Activated naive CD8-positive, alpha-beta T cell (primary cell): ENCODE results near the gene DNASE1L3.

Experiments
- H3K27ac Mint-ChIP-seq: one replicate; pipeline ENCODE4 v1.8.0; 2021; ENCODE audit warnings: mixed read lengths
- H3K27me3 Mint-ChIP-seq: one replicate; pipeline ENCODE4 v1.8.0; 2021; ENCODE audit warnings: mixed read lengths
- H3K36me3 Mint-ChIP-seq: one replicate; pipeline ENCODE4 v1.8.0; 2021; ENCODE audit warnings: mixed read lengths
- H3K4me1 Mint-ChIP-seq: one replicate; pipeline ENCODE4 v1.8.0; 2021; ENCODE audit warnings: low read depth, mixed read lengths
- H3K4me3 Mint-ChIP-seq: one replicate; pipeline ENCODE4 v1.8.0; 2021; ENCODE audit warnings: mild to moderate bottlenecking, mixed read lengths
- H3K9me3 Mint-ChIP-seq: one replicate; pipeline ENCODE4 v1.8.0; 2021; ENCODE audit warnings: low read depth, mixed read lengths

Gene DNASE1L3

GRCh38 chr3:58152225-58153015 lies 58.4 kb downstream of the DNASE1L3 start:
- H3K4me1 Mint-ChIP-seq = peaks cover 1% of the 10 kb centered on the region
- H3K4me3 Mint-ChIP-seq = no peak overlapping the region
- H3K27ac Mint-ChIP-seq = no peak overlapping the region
- H3K27me3 Mint-ChIP-seq = no peaks in the 10 kb centered on the region
- H3K9me3 Mint-ChIP-seq = no peaks in the 10 kb centered on the region
- H3K36me3 Mint-ChIP-seq = peaks cover 5% of the 10 kb centered on the region

- Mint-ChIP-seq H3K36me3 (peaks cover 5% of the 10 kb centered on the region), H3K27me3 (no peaks in the 10 kb centered on the region), H3K27ac (no peak overlapping the region), H3K4me1 (peaks cover 1% of the 10 kb centered on the region), H3K4me3 (no peak overlapping the region), H3K9me3 (no peaks in the 10 kb centered on the region)
Measured at GRCh38 chr3:58151637-58152036, 59.1 kb downstream of the DNASE1L3 start.

- no peak overlapping the region for H3K4me3 Mint-ChIP-seq
- no peaks in the 10 kb centered on the region for H3K9me3 Mint-ChIP-seq
- no peak overlapping the region for H3K27ac Mint-ChIP-seq
- H3K36me3 Mint-ChIP-seq = peaks cover 5% of the 10 kb centered on the region
- peaks cover 1% of the 10 kb centered on the region for H3K4me1 Mint-ChIP-seq
- H3K27me3 Mint-ChIP-seq = no peaks in the 10 kb centered on the region
Measured at GRCh38 chr3:58150810-58151199, 60.0 kb downstream of the DNASE1L3 start.

- Mint-ChIP-seq H3K4me3 (no peak overlapping the region), H3K36me3 (peaks cover 5% of the 10 kb centered on the region), H3K27ac (no peak overlapping the region), H3K27me3 (no peaks in the 10 kb centered on the region), H3K4me1 (peaks cover 1% of the 10 kb centered on the region), H3K9me3 (no peaks in the 10 kb centered on the region)
Measured at GRCh38 chr3:58150130-58150809, 60.5 kb downstream of the DNASE1L3 start.

- Mint-ChIP-seq H3K27ac (no peak overlapping the region), H3K4me1 (peaks cover 1% of the 10 kb centered on the region), H3K9me3 (no peaks in the 10 kb centered on the region), H3K27me3 (no peaks in the 10 kb centered on the region), H3K4me3 (no peak overlapping the region), H3K36me3 (peaks cover 5% of the 10 kb centered on the region)
Measured at GRCh38 chr3:58148049-58148448, 62.7 kb downstream of the DNASE1L3 start.

- Mint-ChIP-seq H3K4me1 (no peaks in the 10 kb centered on the region), H3K4me3 (no peak overlapping the region), H3K27ac (no peak overlapping the region), H3K36me3 (peaks cover 11% of the 10 kb centered on the region), H3K27me3 (no peaks in the 10 kb centered on the region), H3K9me3 (no peaks in the 10 kb centered on the region)
Measured at GRCh38 chr3:58144478-58145325, 66.1 kb downstream of the DNASE1L3 start.

- Mint-ChIP-seq H3K27ac (no peak overlapping the region), H3K27me3 (no peaks in the 10 kb centered on the region), H3K36me3 (peaks cover 13% of the 10 kb centered on the region), H3K9me3 (no peaks in the 10 kb centered on the region), H3K4me3 (no peak overlapping the region), H3K4me1 (no peaks in the 10 kb centered on the region)
Measured at GRCh38 chr3:58143417-58144055, 67.2 kb downstream of the DNASE1L3 start.
